ENCODE measurements around the gene F2.

Gene F2

GRCh38 chr11:46743693-46744339 is 24.8 kb downstream of the F2 start:
- no peak for DNase-seq

GRCh38 chr11:46745328-46745727 is 26.3 kb downstream of the F2 start:
- no peak for DNase-seq

GRCh38 chr11:46745995-46746394 is 27.0 kb downstream of the F2 start:
- DNase-seq: no peak

- no peak for DNase-seq
Measured at GRCh38 chr11:46747150-46747549, 28.1 kb downstream of the F2 start.

- no peak for DNase-seq
Measured at GRCh38 chr11:46755962-46756361, 36.9 kb downstream of the F2 start.

GRCh38 chr11:46759196-46759595 is 40.2 kb downstream of the F2 start:
- no peak for DNase-seq

GRCh38 chr11:46760429-46761128 is 41.6 kb downstream of the F2 start:
- no peak for DNase-seq

- DNase-seq: no peak
Measured at GRCh38 chr11:46761807-46762206, 42.8 kb downstream of the F2 start.

- DNase-seq: no peak
Measured at GRCh38 chr11:46762248-46762647, 43.2 kb downstream of the F2 start.

GRCh38 chr11:46766656-46767055 is 47.6 kb downstream of the F2 start:
- no peak for DNase-seq

GRCh38 chr11:46769636-46770221 is 50.7 kb downstream of the F2 start:
- no peak for DNase-seq

- no peak for DNase-seq
Measured at GRCh38 chr11:46776878-46777277, 57.9 kb downstream of the F2 start.

GRCh38 chr11:46778416-46778815 is 59.4 kb downstream of the F2 start:
- DNase-seq: no peak

Measured in NCI-H1092 treated with DMSO at 0.1 percent for 48 hours (cell line).